Thoracic aorta (tissue), 2 donors: ENCODE results near the gene C1QTNF6. TPM values are rescaled to one million over a fixed set of nuclear protein-coding genes. Genes with fewer than 3 reads are reported as not detected.

ENCODE experiments used
- ATAC-seq: fragments of 150-250 bp; one replicate; pipeline ENCODE4 v1.8.0; 2017; ENCODE audit warnings: low read depth; ENCODE audit not compliant: insufficient number of reproducible peaks, low FRiP score
- DNase-seq: peaks from one replicate; pipeline ENCODE4 v3.0.0-alpha.2; 2020; ENCODE audit warnings: low spot score
- H3K27ac ChIP-seq, 2 donors: fragments of 200-600 bp; sonication (generic); 1 replicate in 1 of 2; 2 replicates in 1 of 2; pipeline ENCODE4 v1.5.1; 2016; ENCODE audit warnings: mild to moderate bottlenecking in 2 of 2, moderate library complexity in 2 of 2
- H3K27me3 ChIP-seq: fragments of 200-600 bp; sonication (generic); replicated peaks from 2 replicates; pipeline ENCODE4 v1.6.0; 2016; ENCODE audit warnings: mild to moderate bottlenecking; ENCODE audit not compliant: insufficient read depth
- H3K36me3 ChIP-seq: fragments of 200-600 bp; sonication (generic); one replicate; pipeline ENCODE4 v1.5.1; 2016
- H3K4me1 ChIP-seq, 2 donors: fragments of 200-600 bp; sonication (generic); 1 replicate in 1 of 2; 2 replicates in 1 of 2; pipeline versions ENCODE4 v1.5.1 to v1.6.0; 2016; ENCODE audit warnings: low read depth in 2 of 2, mild to moderate bottlenecking in 1 of 2; ENCODE audit not compliant: control insufficient read depth in 1 of 2
- H3K4me3 ChIP-seq: fragments of 200-600 bp; sonication (generic); 2 replicates; pipeline ENCODE4 v1.5.1; 2016; ENCODE audit warnings: mild to moderate bottlenecking
- H3K9me3 ChIP-seq: fragments of 200-600 bp; sonication (generic); 2 replicates; pipeline ENCODE4 v1.5.1; 2016
- total RNA-seq, 2 donors: library from RNA; depleted of rRNA; stranded (reverse); fragments of >200 nt; gene quantifications; one replicate each; pipeline versions ENCODE4 v1.1.0 to v1.2.3, GENCODE V29; 2016
- TF ChIP-seq, protein P1 (sequence below): fragments of 200-600 bp; sonication (generic); IDR thresholded peaks from one replicate; pipeline ENCODE4 v1.5.1; 2019; ENCODE audit warnings: antibody characterized with exemption

C1QTNF6 gene
- total RNA-seq, 2 donors from 2014 or later: 1.9 to 2.1 TPM

DNA sequence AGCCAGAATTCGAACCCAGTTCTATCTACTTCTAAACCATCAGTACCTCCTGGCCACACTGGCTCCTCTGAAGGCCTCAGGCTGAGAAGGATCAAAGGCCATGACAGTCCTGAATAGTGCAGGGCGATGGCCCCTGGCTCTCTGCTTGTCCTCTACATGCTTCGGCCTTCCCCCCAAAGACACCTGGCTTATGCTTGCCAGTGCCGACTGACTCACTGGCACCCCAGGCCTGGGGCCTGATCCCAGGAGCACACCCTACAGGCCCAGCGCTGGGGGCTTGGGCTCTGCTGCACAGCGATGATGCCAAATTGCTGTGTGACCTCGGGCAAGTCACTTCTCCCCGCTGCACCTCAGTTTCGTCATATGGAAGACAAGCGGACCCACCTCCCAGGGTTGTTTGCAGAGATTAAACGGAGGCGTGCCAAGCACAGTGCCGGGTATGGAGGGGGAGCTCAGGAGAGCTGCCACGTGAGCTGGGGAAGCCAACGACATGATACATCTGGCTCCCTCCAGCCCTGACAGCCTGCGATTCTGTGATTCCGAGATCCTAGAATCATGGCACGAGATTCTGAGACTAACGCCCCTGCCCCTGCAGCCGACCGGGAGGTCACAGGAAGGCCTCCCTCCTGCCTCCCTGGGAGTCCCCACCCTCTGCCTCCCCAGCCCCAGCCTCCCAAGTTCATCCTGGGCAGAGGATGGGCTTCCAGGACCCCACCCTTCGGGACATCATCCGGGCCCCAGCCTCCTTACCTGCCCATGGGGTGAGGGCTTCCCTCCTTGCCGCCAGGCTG, 23.2 kb upstream of the C1QTNF6 start:
- DNase-seq: no peak
- H3K4me1 ChIP-seq: no peaks in the 10 kb centered on the region
- no peak overlapping the region for H3K27ac ChIP-seq
- H3K27me3 ChIP-seq: no peaks in the 10 kb centered on the region
- no peak for ATAC-seq
- H3K36me3 ChIP-seq: no peaks in the 10 kb centered on the region
- H3K9me3 ChIP-seq: no peaks in the 10 kb centered on the region
- no peak overlapping the region for H3K4me3 ChIP-seq
- TF ChIP-seq, protein P1, sequence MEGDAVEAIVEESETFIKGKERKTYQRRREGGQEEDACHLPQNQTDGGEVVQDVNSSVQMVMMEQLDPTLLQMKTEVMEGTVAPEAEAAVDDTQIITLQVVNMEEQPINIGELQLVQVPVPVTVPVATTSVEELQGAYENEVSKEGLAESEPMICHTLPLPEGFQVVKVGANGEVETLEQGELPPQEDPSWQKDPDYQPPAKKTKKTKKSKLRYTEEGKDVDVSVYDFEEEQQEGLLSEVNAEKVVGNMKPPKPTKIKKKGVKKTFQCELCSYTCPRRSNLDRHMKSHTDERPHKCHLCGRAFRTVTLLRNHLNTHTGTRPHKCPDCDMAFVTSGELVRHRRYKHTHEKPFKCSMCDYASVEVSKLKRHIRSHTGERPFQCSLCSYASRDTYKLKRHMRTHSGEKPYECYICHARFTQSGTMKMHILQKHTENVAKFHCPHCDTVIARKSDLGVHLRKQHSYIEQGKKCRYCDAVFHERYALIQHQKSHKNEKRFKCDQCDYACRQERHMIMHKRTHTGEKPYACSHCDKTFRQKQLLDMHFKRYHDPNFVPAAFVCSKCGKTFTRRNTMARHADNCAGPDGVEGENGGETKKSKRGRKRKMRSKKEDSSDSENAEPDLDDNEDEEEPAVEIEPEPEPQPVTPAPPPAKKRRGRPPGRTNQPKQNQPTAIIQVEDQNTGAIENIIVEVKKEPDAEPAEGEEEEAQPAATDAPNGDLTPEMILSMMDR: no peak

DNA sequence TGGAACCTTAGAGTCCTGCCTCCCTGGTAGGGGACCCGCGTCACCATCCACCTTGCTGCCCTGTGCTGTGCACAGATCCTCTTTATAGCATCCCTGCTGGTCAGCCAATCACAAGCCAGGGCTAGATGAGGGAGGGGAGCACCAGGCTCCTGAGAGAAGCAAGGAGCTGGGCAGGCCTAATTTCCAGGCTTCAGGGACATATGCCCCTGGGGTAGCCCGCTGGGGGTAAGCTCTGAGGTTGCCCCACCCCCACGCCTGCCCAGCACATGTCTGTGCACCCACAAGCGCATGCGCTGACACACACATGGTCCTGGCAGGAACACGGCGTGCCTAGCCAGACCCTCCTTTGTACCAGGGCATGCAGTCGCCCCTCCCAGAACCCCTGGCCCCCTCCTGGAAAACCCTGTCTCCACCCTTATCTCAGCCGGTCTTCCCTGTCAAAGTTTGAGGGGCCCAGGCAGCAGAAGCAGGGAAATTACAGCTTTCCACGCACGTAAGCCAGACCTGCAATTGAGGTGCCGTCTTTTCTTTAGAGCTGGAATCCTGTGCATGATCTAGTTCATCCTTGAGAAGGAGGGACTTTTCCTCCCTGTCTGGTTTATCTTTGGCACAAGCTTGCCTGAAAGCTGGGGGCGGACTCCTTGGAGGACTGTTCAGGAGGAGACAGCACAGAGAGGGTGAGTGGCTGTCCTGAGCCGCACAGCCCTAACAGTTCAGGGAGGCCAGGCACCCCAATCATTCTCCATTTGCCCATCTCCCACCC, 22.2 kb upstream of the C1QTNF6 start:
- Histone ChIP-seq H3K4me1 (no peaks in the 10 kb centered on the region), H3K4me3 (no peak overlapping the region), H3K36me3 (no peaks in the 10 kb centered on the region), H3K9me3 (no peaks in the 10 kb centered on the region), H3K27ac (no peak overlapping the region), H3K27me3 (no peaks in the 10 kb centered on the region)
- TF ChIP-seq, protein P1: no peak
- DNase-seq (no peak), ATAC-seq (no peak)

DNA sequence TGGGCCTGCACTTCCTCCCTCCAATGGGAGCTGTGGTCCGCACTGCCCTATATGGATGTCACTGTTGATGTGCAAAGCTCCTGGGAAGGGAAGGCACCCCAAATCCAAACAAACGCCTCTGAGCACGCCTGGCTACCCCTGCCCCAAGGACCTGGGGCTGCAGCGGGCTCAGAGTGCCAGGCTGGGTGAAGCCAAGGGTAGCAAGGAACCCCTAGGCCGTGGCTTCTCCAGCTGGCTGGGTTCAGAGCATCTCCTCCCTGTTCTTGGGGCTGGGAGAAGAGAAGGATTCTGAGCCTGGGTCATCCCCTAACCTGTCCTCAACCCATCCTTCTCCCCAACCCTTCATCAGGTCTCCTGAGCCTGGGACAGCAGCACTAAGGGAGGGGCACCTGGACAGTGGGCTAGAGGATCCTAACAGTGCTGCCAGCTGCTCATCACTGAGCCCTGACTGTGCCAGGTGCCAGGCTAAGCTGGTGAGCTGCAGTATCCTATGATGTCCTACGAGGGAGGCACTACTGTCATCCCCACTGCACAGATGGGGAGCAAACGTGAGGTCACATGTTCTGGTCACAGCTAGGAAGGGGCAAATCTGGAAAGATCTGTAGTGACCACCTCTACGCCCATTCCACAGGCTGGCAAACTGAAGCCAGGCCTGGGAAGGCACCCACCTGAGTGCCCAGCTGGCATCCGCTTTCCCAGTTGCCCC, 21.2 kb upstream of the C1QTNF6 start:
- H3K4me3 ChIP-seq: no peak overlapping the region
- TF ChIP-seq, protein P1: no peak
- no peaks in the 10 kb centered on the region for H3K36me3 ChIP-seq
- no peak overlapping the region for H3K27ac ChIP-seq
- DNase-seq (no peak), ATAC-seq (no peak)
- H3K27me3 ChIP-seq: no peaks in the 10 kb centered on the region
- H3K9me3 ChIP-seq: no peaks in the 10 kb centered on the region
- no peaks in the 10 kb centered on the region for H3K4me1 ChIP-seq

DNA sequence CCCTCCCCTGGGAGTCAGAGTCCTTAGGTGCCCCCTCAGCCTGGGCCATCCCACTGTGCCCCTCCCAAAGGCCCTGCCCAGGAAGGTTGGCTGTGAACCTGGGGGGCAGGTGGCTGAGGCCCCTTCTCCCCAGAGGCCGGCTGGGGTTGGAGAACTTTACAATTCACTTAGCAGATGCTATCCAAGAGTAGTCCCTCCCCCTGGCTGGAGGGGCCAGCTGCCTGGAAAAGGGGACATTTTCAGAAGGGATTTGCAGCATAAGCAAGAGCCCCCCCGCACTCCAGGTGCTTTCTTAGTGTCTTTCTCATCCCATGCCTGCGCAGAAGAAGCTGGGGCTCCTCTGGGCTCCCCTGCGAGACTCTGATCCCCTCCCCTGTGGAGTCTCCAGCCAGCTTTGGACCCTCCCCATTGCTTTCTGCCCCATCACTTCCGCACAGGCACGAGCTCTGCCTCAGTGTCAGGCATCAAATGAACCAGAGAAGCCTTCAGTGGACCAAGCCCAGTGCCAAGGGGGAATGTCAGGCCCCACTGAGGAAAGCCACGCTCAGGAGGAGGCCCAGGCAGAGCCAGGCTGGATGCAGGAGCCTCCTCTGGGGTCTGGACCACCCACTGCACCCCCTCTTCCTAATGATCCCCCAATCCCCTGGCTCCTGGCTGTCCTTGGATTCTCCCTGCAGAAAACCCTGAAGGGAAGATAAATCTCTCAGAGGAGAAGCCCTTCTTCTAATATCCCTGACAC, 20.5 kb upstream of the C1QTNF6 start:
- Histone ChIP-seq H3K27ac (no peak overlapping the region), H3K27me3 (no peaks in the 10 kb centered on the region), H3K4me1 (no peaks in the 10 kb centered on the region), H3K9me3 (no peaks in the 10 kb centered on the region), H3K36me3 (no peaks in the 10 kb centered on the region), H3K4me3 (no peak overlapping the region)
- TF ChIP-seq, protein P1: no peak
- ATAC-seq (no peak), DNase-seq (no peak)
